Cardiac muscle cell (in vitro differentiated cells and primary cell): ENCODE results near the gene ABHD6. TPM values are rescaled to one million over a fixed set of nuclear protein-coding genes. Genes with fewer than 3 reads are reported as not detected.
"Not testable (repeated sequence)": the region's sequence is repeated elsewhere in the genome, so short reads cannot be mapped to it uniquely, and the experiment has no call there.

Experiments
- DNase-seq, 2 donors: peaks; one replicate each; pipeline versions ENCODE4 v3.0.0 to v3.0.0-alpha.2; 2010 to 2017; ENCODE audit warnings: low read depth in 1 of 2, low spot score in 1 of 2
- H3K27ac ChIP-seq: fragments of 200-600 bp; sonication (generic); 2 replicates; pipeline ENCODE4 v1.5.1; 2016
- H3K27me3 ChIP-seq: fragments of 200-600 bp; sonication (generic); 2 replicates; pipeline ENCODE4 v1.6.0; 2016; ENCODE audit warnings: control low read depth
- H3K36me3 ChIP-seq: fragments of 200-600 bp; sonication (generic); 2 replicates; pipeline ENCODE4 v1.5.1; 2016; ENCODE audit warnings: control low read depth
- H3K4me1 ChIP-seq: fragments of 200-600 bp; sonication (generic); 2 replicates; pipeline ENCODE4 v1.8.1; 2017; ENCODE audit warnings: low read depth, mild to moderate bottlenecking, mixed run types
- H3K4me3 ChIP-seq: fragments of 200-600 bp; sonication (generic); 2 replicates; pipeline ENCODE4 v1.5.1; 2016; ENCODE audit warnings: mild to moderate bottlenecking
- H3K9me3 ChIP-seq: fragments of 200-600 bp; sonication (generic); 2 replicates; pipeline ENCODE4 v1.5.1; 2017; ENCODE audit warnings: low read depth, mild to moderate bottlenecking, control low read depth
- polyA plus RNA-seq: library from polyadenylated mRNA; unstranded; fragments of >200 nt; fragmentation: Nextera tagmentation; extraction: Ambion mirVana; gene quantifications from 2 replicates; pipeline ENCODE4 v1.2.1, GENCODE V29; 2016
- total RNA-seq: library from RNA; depleted of rRNA; stranded (reverse); fragments of >200 nt; gene quantifications from 2 replicates; pipeline ENCODE4 v1.2.3, GENCODE V29; 2016
- TF ChIP-seq, protein P1 (sequence below): IDR thresholded peaks from 2 replicates; pipeline ENCODE4 v1.5.1; 2012; ENCODE audit warnings: low read depth, mild to moderate bottlenecking, low read length

ABHD6 gene
- total and polyA plus RNA-seq, 2 experiments from 2014 or later, result 12.9 to 31.4 TPM

DNA sequence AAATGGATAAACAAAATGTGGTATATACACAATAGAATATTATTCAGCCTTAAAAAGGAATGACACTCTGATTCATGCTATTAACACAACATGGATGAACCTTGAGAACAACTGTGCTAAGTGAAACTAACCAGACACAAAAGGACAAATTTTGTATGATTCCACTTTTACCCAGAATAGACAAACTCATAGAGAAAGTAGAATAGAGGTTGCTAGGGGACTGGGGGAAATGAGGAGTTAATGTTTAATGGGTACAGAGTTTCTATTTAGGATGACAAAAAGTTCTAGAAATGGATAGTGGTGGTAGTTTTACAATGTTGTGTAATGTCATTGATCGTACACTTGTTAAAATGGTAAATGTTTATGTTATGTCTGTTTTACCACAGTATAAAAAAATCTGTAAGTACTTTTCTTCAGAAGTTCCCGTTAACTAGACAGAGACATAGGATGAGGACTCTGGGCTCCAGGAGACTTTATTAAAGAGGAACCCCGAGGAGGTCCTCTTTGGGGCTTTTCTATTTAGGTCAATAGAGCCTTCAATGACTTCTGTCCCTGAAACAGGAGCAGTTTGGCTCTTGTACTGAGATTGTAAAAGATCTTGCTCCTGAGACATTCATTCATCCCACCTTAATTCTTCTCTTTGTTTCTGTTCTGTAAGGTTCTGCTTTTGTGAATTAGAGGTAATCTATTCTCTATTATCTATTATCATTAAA is 24.5 kb downstream of the ABHD6 start:
- TF ChIP-seq, protein P1, sequence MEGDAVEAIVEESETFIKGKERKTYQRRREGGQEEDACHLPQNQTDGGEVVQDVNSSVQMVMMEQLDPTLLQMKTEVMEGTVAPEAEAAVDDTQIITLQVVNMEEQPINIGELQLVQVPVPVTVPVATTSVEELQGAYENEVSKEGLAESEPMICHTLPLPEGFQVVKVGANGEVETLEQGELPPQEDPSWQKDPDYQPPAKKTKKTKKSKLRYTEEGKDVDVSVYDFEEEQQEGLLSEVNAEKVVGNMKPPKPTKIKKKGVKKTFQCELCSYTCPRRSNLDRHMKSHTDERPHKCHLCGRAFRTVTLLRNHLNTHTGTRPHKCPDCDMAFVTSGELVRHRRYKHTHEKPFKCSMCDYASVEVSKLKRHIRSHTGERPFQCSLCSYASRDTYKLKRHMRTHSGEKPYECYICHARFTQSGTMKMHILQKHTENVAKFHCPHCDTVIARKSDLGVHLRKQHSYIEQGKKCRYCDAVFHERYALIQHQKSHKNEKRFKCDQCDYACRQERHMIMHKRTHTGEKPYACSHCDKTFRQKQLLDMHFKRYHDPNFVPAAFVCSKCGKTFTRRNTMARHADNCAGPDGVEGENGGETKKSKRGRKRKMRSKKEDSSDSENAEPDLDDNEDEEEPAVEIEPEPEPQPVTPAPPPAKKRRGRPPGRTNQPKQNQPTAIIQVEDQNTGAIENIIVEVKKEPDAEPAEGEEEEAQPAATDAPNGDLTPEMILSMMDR, result no peak
- Histone ChIP-seq H3K36me3 (peaks cover 13% of the 10 kb centered on the region), H3K27ac (no peak overlapping the region), H3K9me3 (no peaks in the 10 kb centered on the region), H3K27me3 (no peaks in the 10 kb centered on the region), H3K4me3 (no peak overlapping the region), H3K4me1 (no peaks in the 10 kb centered on the region)
- no peak for DNase-seq

DNA sequence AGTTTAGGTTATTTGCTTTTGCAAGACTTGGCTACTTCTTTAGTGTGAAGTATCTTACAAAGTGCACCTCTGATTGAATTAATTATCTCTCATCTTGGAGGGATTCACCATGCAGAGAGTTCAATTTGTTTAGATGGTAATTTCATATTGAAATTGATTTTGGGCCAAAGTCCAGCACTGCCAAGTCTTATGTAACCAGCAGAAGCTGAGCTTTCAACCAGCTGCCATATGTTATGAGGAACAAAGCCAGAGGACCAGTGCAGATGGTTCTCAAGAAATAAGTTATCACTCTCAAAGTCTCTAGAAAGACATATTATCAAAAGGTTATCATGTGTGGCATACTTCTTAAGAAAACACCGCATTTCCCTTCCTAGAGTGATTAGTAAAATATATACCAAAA is 29.0 kb downstream of the ABHD6 start:
- H3K4me1 ChIP-seq, result no peaks in the 10 kb centered on the region
- TF ChIP-seq, protein P1, result no peak
- H3K4me3 ChIP-seq, result no peak overlapping the region
- no peak overlapping the region for H3K27ac ChIP-seq
- no peaks in the 10 kb centered on the region for H3K9me3 ChIP-seq
- H3K36me3 ChIP-seq, result peaks cover 21% of the 10 kb centered on the region
- no peak for DNase-seq
- no peaks in the 10 kb centered on the region for H3K27me3 ChIP-seq

DNA sequence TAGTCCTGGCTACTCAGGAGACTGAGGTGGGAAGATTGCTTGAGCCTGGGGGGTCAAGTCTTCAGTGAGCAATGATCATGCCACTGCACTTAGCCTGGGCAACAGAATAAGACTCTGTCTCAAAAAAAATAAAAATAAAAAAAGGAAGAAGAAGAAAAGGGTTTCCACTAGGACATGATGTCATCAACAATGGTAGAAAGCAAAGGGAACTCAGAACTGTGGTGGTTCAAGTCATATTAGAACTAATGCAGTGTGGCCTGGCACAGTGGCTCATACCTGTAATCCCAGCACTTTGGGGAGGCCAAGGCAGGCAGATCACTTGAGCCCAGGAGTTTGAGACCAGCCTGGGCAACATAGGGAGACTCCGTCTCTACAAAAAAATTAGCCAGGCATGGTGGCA is 30.0 kb downstream of the ABHD6 start:
- not testable (repeated sequence) for H3K4me3 ChIP-seq, DNase-seq, H3K27me3 ChIP-seq, H3K9me3 ChIP-seq, H3K4me1 ChIP-seq, H3K27ac ChIP-seq
- H3K36me3 ChIP-seq, result peaks cover 21% of the 10 kb centered on the region

DNA sequence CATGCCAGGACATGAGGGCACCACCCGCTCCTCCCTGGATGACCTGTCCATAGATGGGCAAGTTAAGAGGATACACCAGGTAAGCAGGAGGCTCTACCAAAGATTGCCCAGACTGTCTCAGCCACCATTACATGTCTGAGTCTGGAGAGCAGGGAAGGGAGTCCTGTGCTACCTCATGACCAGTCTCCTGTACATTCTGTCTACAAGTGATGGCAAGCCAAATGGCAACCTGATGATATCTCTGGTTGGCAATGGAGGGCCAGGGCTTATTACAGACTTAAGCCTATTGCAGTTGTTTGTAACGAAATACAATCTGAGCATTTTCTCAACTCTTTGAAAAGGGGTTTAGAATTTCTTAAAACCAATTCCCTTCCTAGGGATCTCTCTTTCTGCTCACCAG is 31.8 kb downstream of the ABHD6 start:
- H3K27ac ChIP-seq, result no peak overlapping the region
- DNase-seq, result no peak
- no peaks in the 10 kb centered on the region for H3K27me3 ChIP-seq
- TF ChIP-seq, protein P1, result no peak
- no peaks in the 10 kb centered on the region for H3K9me3 ChIP-seq
- no peaks in the 10 kb centered on the region for H3K4me1 ChIP-seq
- H3K36me3 ChIP-seq, result peaks cover 22% of the 10 kb centered on the region
- no peak overlapping the region for H3K4me3 ChIP-seq

DNA sequence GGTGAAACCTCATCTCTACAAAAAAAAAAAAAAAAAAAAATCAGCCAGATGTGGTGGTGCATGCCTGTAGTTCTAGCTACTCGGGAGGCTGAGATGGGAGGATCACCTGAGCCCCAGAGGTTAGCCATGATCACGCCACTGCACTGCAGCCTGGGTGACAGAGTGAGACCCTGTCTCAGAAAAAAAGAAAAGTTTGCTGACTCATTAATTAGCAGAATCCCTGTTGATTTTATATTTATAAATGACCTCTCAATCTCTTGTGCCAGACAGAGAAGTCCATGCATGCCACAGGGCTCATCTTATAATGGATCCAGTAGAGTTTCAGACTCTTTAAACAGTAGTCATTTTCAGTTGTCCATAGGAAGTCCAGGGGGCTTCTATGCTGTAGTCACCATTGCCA is 32.9 kb downstream of the ABHD6 start:
- TF ChIP-seq, protein P1, result no peak

DNA sequence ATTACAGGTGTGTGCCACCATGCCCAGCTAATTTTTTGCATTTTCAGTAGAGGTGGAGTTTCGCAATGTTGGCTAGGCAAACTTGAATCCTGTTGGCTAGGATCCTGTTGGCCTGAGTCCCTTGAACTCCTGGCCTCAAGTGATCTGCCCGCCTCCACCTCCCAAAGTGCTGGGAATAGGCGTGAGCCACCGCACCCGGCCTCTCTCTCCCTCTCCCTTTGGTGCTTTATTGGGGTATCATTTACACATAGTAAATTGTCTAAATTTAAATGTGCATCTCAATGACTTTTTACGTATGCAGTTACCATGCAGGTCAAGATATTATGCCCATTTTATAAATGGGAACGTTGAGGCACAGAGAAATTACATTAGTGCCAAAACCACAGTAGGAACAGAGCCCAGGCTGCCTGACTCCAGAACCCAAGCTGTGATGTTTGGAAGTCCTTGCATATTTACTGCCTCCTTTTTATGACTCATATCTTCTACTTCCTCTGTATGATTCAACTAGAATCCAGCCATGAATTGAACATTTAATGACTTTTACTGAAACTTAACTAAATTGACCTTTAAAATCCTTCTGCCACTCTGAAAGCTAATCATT is 34.4 kb downstream of the ABHD6 start:
- Histone ChIP-seq H3K4me3 (no peak overlapping the region), H3K27ac (no peak overlapping the region), H3K4me1 (no peaks in the 10 kb centered on the region), H3K36me3 (peaks cover 20% of the 10 kb centered on the region), H3K27me3 (no peaks in the 10 kb centered on the region), H3K9me3 (no peaks in the 10 kb centered on the region)
- TF ChIP-seq, protein P1, result no peak
- peak in 1 of 2 donors; percentile 93 for DNase-seq

More for the DNA sequence above, 32.9 kb downstream of the ABHD6 start:
- DNase-seq, result no peak
- Histone ChIP-seq H3K27ac (no peak overlapping the region), H3K4me3 (no peak overlapping the region), H3K4me1 (no peaks in the 10 kb centered on the region), H3K36me3 (peaks cover 23% of the 10 kb centered on the region), H3K27me3 (no peaks in the 10 kb centered on the region), H3K9me3 (no peaks in the 10 kb centered on the region)
